B cell (primary cell): ENCODE results near the gene AEN.

Experiments used
- EZH2 ChIP-seq: IDR thresholded peaks from 2 replicates; pipeline ENCODE4 v1.6.1; 2012; ENCODE audit warnings: borderline replicate concordance, low read depth, mild to moderate bottlenecking, moderate library complexity, low read length; ENCODE audit not compliant: insufficient read depth, poor library complexity, severe bottlenecking
- TF ChIP-seq, protein P1 (sequence below): fragments of 200-600 bp; IDR thresholded peaks from one replicate; pipeline ENCODE4 v1.8.0; 2022; ENCODE audit warnings: antibody characterized with exemption, mild to moderate bottlenecking

GRCh38 chr15:88605189-88606069 lies 15.7 kb upstream of the AEN start:
- TF ChIP-seq, protein P1, sequence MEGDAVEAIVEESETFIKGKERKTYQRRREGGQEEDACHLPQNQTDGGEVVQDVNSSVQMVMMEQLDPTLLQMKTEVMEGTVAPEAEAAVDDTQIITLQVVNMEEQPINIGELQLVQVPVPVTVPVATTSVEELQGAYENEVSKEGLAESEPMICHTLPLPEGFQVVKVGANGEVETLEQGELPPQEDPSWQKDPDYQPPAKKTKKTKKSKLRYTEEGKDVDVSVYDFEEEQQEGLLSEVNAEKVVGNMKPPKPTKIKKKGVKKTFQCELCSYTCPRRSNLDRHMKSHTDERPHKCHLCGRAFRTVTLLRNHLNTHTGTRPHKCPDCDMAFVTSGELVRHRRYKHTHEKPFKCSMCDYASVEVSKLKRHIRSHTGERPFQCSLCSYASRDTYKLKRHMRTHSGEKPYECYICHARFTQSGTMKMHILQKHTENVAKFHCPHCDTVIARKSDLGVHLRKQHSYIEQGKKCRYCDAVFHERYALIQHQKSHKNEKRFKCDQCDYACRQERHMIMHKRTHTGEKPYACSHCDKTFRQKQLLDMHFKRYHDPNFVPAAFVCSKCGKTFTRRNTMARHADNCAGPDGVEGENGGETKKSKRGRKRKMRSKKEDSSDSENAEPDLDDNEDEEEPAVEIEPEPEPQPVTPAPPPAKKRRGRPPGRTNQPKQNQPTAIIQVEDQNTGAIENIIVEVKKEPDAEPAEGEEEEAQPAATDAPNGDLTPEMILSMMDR, result no peak
- no peak for TF ChIP-seq EZH2
